GM12878 (cell line): ENCODE data around the gene NDUFV3. TPM values are rescaled to one million over a fixed set of nuclear protein-coding genes. Genes with fewer than 3 reads are reported as not detected.

ENCODE experiments used
- ASH2L ChIP-seq: fragments of 300-600, 200-600 bp; sonication (generic); IDR thresholded peaks from 2 replicates; pipeline ENCODE4 v1.6.1; 2017; ENCODE audit warnings: low read depth, mild to moderate bottlenecking, borderline replicate concordance
- BMI1 ChIP-seq: fragments of 450-650 bp; IDR thresholded peaks from 2 replicates; pipeline ENCODE4 v1.6.1; 2016; ENCODE audit warnings: mild to moderate bottlenecking, moderate library complexity, borderline replicate concordance
- CHD1 ChIP-seq: IDR thresholded peaks from 2 replicates; pipeline ENCODE4 v1.6.1; 2012; ENCODE audit warnings: low read depth, low read length, improper control_type of control experiment
- CHD2 ChIP-seq: IDR thresholded peaks from 2 replicates; pipeline ENCODE4 v1.6.1; 2011; ENCODE audit warnings: low read depth, low read length, improper control_type of control experiment, borderline replicate concordance
- CHD4 ChIP-seq: fragments of 200-600 bp; sonication (generic); IDR thresholded peaks from 2 replicates; pipeline ENCODE4 v1.6.1; 2016; ENCODE audit warnings: mild to moderate bottlenecking
- FOXK2 ChIP-seq: fragments of 450-650 bp; IDR thresholded peaks from 2 replicates; pipeline ENCODE4 v1.6.1; 2017; ENCODE audit warnings: mild to moderate bottlenecking, moderate library complexity
- JUNB ChIP-seq: IDR thresholded peaks from 2 replicates; pipeline ENCODE4 v1.6.1; 2016; ENCODE audit warnings: antibody characterized with exemption, mild to moderate bottlenecking
- NR2F1 ChIP-seq: fragments of 450-650 bp; conservative IDR thresholded peaks from 2 replicates; pipeline ENCODE4 v1.6.1; 2017; ENCODE audit warnings: mild to moderate bottlenecking
- RAD51 ChIP-seq: fragments of 450-650 bp; IDR thresholded peaks from 2 replicates; pipeline ENCODE4 v1.6.1; 2016; ENCODE audit warnings: moderate library complexity, mild to moderate bottlenecking, inconsistent platforms
- RB1 ChIP-seq: fragments of 450-650 bp; formaldehyde crosslinking; IDR thresholded peaks from 2 replicates; pipeline ENCODE4 v1.6.1; 2017; ENCODE audit warnings: mild to moderate bottlenecking, borderline replicate concordance
- RCOR1 ChIP-seq: conservative IDR thresholded peaks from 2 replicates; pipeline ENCODE4 v1.6.1; 2012; ENCODE audit warnings: low read depth, low read length, improper control_type of control experiment
- RELA ChIP-seq: fragments of 450-650 bp; IDR thresholded peaks from 2 replicates; pipeline ENCODE4 v1.8.0; 2014; ENCODE audit warnings: borderline replicate concordance; ENCODE audit not compliant: partially characterized antibody
- RFX5 ChIP-seq: IDR thresholded peaks from 2 replicates; pipeline ENCODE4 v1.6.1; 2011; ENCODE audit warnings: low read depth, low read length, improper control_type of control experiment
- SREBF1 ChIP-seq: IDR thresholded peaks from 2 replicates; pipeline ENCODE4 v1.6.1; 2012; ENCODE audit warnings: mild to moderate bottlenecking, low read length
- TCF12 ChIP-seq: IDR thresholded peaks from 2 replicates; pipeline ENCODE4 v1.6.1; 2011; ENCODE audit warnings: low read depth, mild to moderate bottlenecking, low read length
- TCF7 ChIP-seq: IDR thresholded peaks from 2 replicates; pipeline ENCODE4 v1.6.1; 2014; ENCODE audit warnings: antibody characterized with exemption, borderline replicate concordance
- USF1 ChIP-seq: IDR thresholded peaks from 2 replicates; pipeline ENCODE4 v1.6.1; 2011; ENCODE audit warnings: borderline replicate concordance, low read depth, mild to moderate bottlenecking, moderate library complexity, mixed read lengths, low read length; ENCODE audit not compliant: insufficient read depth; ENCODE audit errors: extremely low read length
- WRNIP1 ChIP-seq: IDR thresholded peaks from 2 replicates; pipeline ENCODE4 v1.6.1; 2011; ENCODE audit warnings: low read depth, low read length, improper control_type of control experiment, borderline replicate concordance
- YBX1 ChIP-seq: fragments of 450-650 bp; IDR thresholded peaks from 2 replicates; pipeline ENCODE4 v1.6.1; 2016; ENCODE audit warnings: antibody characterized with exemption
- ZBTB4 ChIP-seq: fragments of 450-650 bp; formaldehyde crosslinking; IDR thresholded peaks from 2 replicates; pipeline ENCODE4 v1.4.0; 2022; ENCODE audit warnings: mild to moderate bottlenecking, moderate library complexity
- ZNF207 ChIP-seq: fragments of 450-650 bp; IDR thresholded peaks from 2 replicates; pipeline ENCODE4 v1.6.1; 2014; ENCODE audit warnings: antibody characterized with exemption, mild to moderate bottlenecking, borderline replicate concordance
- ZZZ3 ChIP-seq: IDR thresholded peaks from 2 replicates; pipeline ENCODE4 v1.6.1; 2011; ENCODE audit warnings: low read depth; ENCODE audit not compliant: control insufficient read depth, insufficient read length
- polyA plus RNA-seq, 11 experiments: library from polyadenylated mRNA; depleted of rRNA in 4 of 11; unstranded in 6 of 11; stranded (reverse) in 5 of 11; fragments of >200 nt; fragmentation: Nextera tagmentation in 4 of 11; fragmentation: Illumina TruSeq in 1 of 11; extraction: Ambion mirVana in 4 of 11; extraction: Trizol in 1 of 11; gene quantifications; 1 replicate in 1 of 11; 2 replicates in 10 of 11; pipeline versions ENCODE4 v1.2.1 to v1.2.3, GENCODE V29; 2011 to 2016; ENCODE audit warnings: inconsistent platforms in 2 of 11, missing spikeins in 2 of 11, low read depth in 1 of 11
- total RNA-seq, 4 experiments: library from RNA; depleted of rRNA in 3 of 4; stranded (reverse); fragments of >200 nt in 3 of 4; fragmentation: Illumina TruSeq in 1 of 4; extraction: Trizol in 1 of 4; gene quantifications; 2 replicates each; pipeline versions ENCODE4 v1.2.1 to v1.2.3, GENCODE V29; 2013 to 2021

NDUFV3 gene
- total and polyA plus RNA-seq, 10 of the 15 experiments (the other 5 are each of a cell fraction or from before 2014, with no cell fraction given), result 7.0 to 44.7 (median 29.9) TPM

GRCh38 chr21:42892582-42892930, 553 bp upstream of the NDUFV3 start (continued):
- TF ChIP-seq TCF7 (no peak), WRNIP1 (no peak), CHD1 (no peak), RAD51 (no peak), ASH2L (no peak), CHD2 (no peak), RELA (peak; percentile 80), ZBTB4 (no peak), ZNF207 (no peak), RCOR1 (no peak), NR2F1 (no peak; the same call in 1 of the 2 replicates), BMI1 (no peak), FOXK2 (no peak), SREBF1 (no peak), YBX1 (no peak), USF1 (no peak), JUNB (no peak), RFX5 (no peak), TCF12 (no peak), CHD4 (no peak), RB1 (peak; percentile 41; the same call in 1 of the 2 replicates), ZZZ3 (no peak)
- TF ChIP-seq, all 136 proteins: peak for 8
